ENCODE measurements around the gene KCNMA1.

KCNMA1 gene

DNA sequence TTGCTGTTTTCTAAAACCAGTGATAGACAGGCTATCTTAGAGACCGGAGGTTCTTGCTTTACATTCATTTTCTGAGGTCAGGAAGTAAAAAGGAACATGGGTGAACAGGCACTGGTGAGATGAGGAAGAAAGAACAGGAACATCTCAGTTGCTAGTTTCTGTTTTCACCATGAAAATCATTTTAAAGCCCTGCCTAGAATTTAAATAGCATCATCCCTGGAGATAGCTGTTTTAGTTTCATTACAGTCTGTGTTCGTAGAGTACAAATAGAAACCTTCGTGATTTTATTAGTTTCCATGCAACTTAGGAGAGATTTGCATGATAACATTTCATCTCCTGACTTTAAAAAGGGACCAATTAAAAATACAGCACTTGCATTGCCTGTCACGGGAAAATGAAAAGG lies 14.7 kb downstream of the KCNMA1 start:
- TF ChIP-seq SUZ12 (IDR thresholded peaks at IDR 0.05; ENCODE audit: extremely low read depth, insufficient read depth, insufficient read length) = no peak
- no peak for TF ChIP-seq ZNF274 (IDR thresholded peaks at IDR 0.05; ENCODE audit: low read depth, low read length)
- no peak for TF ChIP-seq YY1 (IDR thresholded peaks at IDR 0.05; ENCODE audit: insufficient read depth, insufficient read length)
- no peaks in the 10 kb centered on the region for H3K9me3 ChIP-seq (ENCODE audit: insufficient read depth, low read length)
- no peak overlapping the region for H3K4me3 ChIP-seq (ENCODE audit: insufficient read length, low read depth)
- H3K9ac ChIP-seq (ENCODE audit: insufficient read length, low read depth) = no peak overlapping the region
- no peak for DNase-seq (ENCODE audit: low read depth, low spot score)
- H3K4me1 ChIP-seq (ENCODE audit: insufficient read depth, insufficient read length) = no peaks in the 10 kb centered on the region
- H3K27me3 ChIP-seq (ENCODE audit: insufficient read depth, insufficient read length) = no peaks in the 10 kb centered on the region
- no peaks in the 10 kb centered on the region for H3K36me3 ChIP-seq (ENCODE audit: insufficient read depth, insufficient read length, low read length)

DNA sequence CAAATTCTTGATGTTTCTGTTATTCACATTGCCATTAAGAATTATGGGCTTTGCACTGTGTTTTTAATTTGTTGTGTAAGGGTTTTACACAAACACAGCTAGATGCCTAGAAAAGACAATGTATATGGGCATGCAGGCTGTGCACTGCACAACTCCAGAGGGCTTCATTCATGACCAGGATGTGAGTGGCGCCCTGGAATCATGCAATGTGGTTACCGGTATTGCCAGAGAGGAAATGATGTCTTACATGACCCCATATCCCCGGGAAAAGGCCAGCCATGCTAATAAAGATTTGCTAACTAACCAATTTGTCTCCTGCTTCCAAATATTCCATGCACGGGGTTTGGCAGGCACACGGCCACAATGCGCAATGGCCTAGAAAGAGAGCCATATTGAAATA lies 16.9 kb downstream of the KCNMA1 start:
- no peak overlapping the region for H3K4me3 ChIP-seq (ENCODE audit: insufficient read length, low read depth)
- no peak overlapping the region for H3K9ac ChIP-seq (ENCODE audit: insufficient read length, low read depth)
- no peaks in the 10 kb centered on the region for H3K9me3 ChIP-seq (ENCODE audit: insufficient read depth, low read length)
- H3K4me1 ChIP-seq (ENCODE audit: insufficient read depth, insufficient read length) = no peaks in the 10 kb centered on the region
- DNase-seq (ENCODE audit: low read depth, low spot score) = no peak
- no peaks in the 10 kb centered on the region for H3K36me3 ChIP-seq (ENCODE audit: insufficient read depth, insufficient read length, low read length)
- H3K27me3 ChIP-seq (ENCODE audit: insufficient read depth, insufficient read length) = no peaks in the 10 kb centered on the region
- TF ChIP-seq YY1 (IDR thresholded peaks at IDR 0.05; ENCODE audit: insufficient read depth, insufficient read length) (no peak), SUZ12 (IDR thresholded peaks at IDR 0.05; ENCODE audit: extremely low read depth, insufficient read depth, insufficient read length) (no peak), ZNF274 (IDR thresholded peaks at IDR 0.05; ENCODE audit: low read depth, low read length) (no peak)

DNA sequence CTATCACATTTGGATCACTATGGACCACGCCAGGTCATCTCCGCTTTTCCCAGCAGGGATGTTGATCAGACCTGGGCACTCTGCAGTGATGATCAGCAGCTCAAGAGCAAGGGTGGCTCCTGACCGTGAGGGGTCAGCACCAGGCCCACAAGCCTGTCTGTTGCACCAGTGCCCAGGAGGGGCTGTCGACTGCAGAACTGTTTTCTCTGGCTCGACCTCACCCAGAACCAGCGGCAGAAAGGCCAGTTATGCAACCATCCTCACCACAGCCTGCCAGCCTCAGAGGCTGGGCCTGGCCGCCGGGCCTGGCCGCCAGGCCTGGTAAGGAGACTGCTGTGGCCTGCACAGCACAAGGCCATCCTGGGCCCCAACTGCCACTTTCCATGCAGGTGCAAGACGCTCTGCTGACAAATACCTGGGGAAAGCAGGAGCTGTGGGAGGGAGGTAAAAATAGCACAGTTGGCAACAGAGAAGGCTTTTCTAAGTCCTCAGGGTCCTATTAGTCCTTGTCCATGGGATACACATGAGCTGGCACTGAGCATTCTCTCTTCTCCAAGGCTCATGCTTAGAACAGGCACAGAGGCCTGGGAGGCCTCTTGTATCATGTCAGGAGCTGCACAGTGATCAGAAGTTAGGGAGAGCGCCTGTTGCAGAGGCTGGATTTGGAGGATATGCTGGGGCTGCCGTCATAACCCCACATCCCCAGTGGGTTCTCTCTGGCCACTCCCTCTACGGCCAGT lies 17.5 kb downstream of the KCNMA1 start:
- Histone ChIP-seq H3K36me3 (ENCODE audit: insufficient read depth, insufficient read length, low read length) (no peaks in the 10 kb centered on the region), H3K4me3 (ENCODE audit: insufficient read length, low read depth) (no peak overlapping the region), H3K4me1 (ENCODE audit: insufficient read depth, insufficient read length) (peaks cover 3% of the 10 kb centered on the region), H3K27me3 (ENCODE audit: insufficient read depth, insufficient read length) (no peaks in the 10 kb centered on the region), H3K9me3 (ENCODE audit: insufficient read depth, low read length) (no peaks in the 10 kb centered on the region), H3K9ac (ENCODE audit: insufficient read length, low read depth) (no peak overlapping the region)
- no peak for DNase-seq (ENCODE audit: low read depth, low spot score)
- TF ChIP-seq YY1 (IDR thresholded peaks at IDR 0.05; ENCODE audit: insufficient read depth, insufficient read length) (no peak), SUZ12 (IDR thresholded peaks at IDR 0.05; ENCODE audit: extremely low read depth, insufficient read depth, insufficient read length) (no peak)

DNA sequence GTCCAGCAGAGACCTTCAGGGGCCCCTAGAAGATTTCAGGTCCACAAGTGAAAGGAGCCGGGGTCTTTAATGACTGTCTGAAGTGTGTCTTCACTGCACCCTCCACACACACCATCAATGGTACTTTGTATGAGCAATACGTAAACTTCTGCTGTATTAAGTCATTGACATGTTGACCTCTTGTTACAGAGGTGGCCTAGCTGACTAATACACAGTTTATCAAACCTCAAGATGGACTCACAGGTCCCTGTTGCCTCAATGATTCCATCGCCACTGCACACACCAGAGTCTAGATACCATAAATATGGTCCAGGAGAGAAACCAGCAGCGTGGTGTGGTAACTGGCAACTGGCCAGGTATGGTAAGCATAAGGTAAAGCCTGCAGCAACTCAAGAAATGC lies 19.5 kb downstream of the KCNMA1 start:
- TF ChIP-seq YY1 (IDR thresholded peaks at IDR 0.05; ENCODE audit: insufficient read depth, insufficient read length) (no peak), SUZ12 (IDR thresholded peaks at IDR 0.05; ENCODE audit: extremely low read depth, insufficient read depth, insufficient read length) (no peak), ZNF274 (IDR thresholded peaks at IDR 0.05; ENCODE audit: low read depth, low read length) (no peak)
- H3K4me3 ChIP-seq (ENCODE audit: insufficient read length, low read depth) = no peak overlapping the region
- no peak for DNase-seq (ENCODE audit: low read depth, low spot score)

DNA sequence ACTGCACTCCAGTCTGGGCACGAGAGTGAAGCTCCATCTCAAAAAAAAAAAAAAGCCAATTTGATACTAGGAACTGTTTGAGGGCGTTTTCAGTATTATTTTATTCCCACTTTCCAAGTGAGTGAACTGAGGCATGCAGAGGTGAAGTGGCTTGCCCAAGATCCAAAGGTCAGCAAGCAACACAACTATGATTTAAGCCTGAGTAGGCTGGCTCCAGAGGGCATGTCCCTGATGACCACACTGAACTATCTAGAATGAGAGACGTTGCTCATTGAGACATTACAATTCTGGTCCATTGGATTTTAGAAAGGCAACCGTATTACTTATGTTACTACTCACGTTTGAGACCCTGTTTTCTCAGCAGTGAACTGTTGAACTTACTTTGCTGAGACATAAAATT lies 20.8 kb downstream of the KCNMA1 start:
- DNase-seq (ENCODE audit: low read depth, low spot score) = no peak
- Histone ChIP-seq H3K36me3 (ENCODE audit: insufficient read depth, insufficient read length, low read length) (no peaks in the 10 kb centered on the region), H3K4me3 (ENCODE audit: insufficient read length, low read depth) (no peak overlapping the region), H3K4me1 (ENCODE audit: insufficient read depth, insufficient read length) (peaks cover 3% of the 10 kb centered on the region), H3K9me3 (ENCODE audit: insufficient read depth, low read length) (no peaks in the 10 kb centered on the region), H3K27me3 (ENCODE audit: insufficient read depth, insufficient read length) (no peaks in the 10 kb centered on the region), H3K9ac (ENCODE audit: insufficient read length, low read depth) (no peak overlapping the region)
- TF ChIP-seq YY1 (IDR thresholded peaks at IDR 0.05; ENCODE audit: insufficient read depth, insufficient read length) (no peak), SUZ12 (IDR thresholded peaks at IDR 0.05; ENCODE audit: extremely low read depth, insufficient read depth, insufficient read length) (no peak), ZNF274 (IDR thresholded peaks at IDR 0.05; ENCODE audit: low read depth, low read length) (no peak)

More for the DNA sequence above, 19.5 kb downstream of the KCNMA1 start:
- H3K36me3 ChIP-seq (ENCODE audit: insufficient read depth, insufficient read length, low read length) = no peaks in the 10 kb centered on the region
- H3K9me3 ChIP-seq (ENCODE audit: insufficient read depth, low read length) = no peaks in the 10 kb centered on the region
- peaks cover 3% of the 10 kb centered on the region for H3K4me1 ChIP-seq (ENCODE audit: insufficient read depth, insufficient read length)
- no peak overlapping the region for H3K9ac ChIP-seq (ENCODE audit: insufficient read length, low read depth)
- no peaks in the 10 kb centered on the region for H3K27me3 ChIP-seq (ENCODE audit: insufficient read depth, insufficient read length)

DNA sequence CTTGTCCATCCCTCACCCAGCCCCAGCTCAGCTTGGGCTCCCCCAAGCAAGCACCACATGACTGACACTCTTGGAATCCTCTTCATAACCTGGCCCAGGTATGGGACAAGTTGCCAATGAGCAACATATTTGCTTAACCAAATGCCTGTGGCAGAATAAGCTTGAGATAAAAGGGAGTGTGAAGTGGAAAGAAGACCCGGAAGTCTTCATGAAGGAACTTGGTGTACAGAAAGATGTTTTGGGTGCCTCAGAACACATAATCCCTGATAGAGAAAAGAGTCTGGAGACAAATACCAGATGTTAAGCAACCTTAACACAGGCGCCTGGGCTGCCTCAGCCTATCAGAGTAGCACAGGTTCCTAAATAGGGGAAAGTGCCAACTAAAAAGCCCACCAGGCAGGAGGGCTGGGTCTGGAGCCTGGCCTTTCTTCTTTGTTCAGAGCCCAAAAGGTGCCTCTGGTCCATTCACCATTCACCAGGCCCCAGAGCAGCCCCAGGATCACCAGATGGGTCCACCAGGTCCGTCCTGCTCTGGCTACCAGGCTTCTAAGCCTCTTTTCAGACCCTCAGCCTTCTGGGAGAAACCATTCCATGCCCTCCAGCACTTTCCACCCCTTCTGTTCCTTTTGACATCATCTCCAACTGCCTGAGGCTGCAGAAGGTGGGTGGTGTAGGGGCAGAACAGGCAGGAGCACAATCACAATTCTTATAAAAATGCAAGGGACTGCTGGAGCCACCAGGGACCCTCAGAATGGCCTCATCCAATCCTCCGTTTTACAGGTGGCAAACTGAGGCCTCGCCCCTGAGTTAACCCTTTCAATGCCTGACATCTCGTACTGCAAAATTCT lies 22.6 kb downstream of the KCNMA1 start:
- DNase-seq (ENCODE audit: low read depth, low spot score) = no peak
- Histone ChIP-seq H3K4me3 (ENCODE audit: insufficient read length, low read depth) (no peak overlapping the region), H3K9me3 (ENCODE audit: insufficient read depth, low read length) (no peaks in the 10 kb centered on the region), H3K4me1 (ENCODE audit: insufficient read depth, insufficient read length) (peaks cover 3% of the 10 kb centered on the region), H3K36me3 (ENCODE audit: insufficient read depth, insufficient read length, low read length) (no peaks in the 10 kb centered on the region), H3K27me3 (ENCODE audit: insufficient read depth, insufficient read length) (no peaks in the 10 kb centered on the region), H3K9ac (ENCODE audit: insufficient read length, low read depth) (no peak overlapping the region)
- TF ChIP-seq ZNF274 (IDR thresholded peaks at IDR 0.05; ENCODE audit: low read depth, low read length) (no peak), YY1 (IDR thresholded peaks at IDR 0.05; ENCODE audit: insufficient read depth, insufficient read length) (no peak), SUZ12 (IDR thresholded peaks at IDR 0.05; ENCODE audit: extremely low read depth, insufficient read depth, insufficient read length) (no peak)

DNA sequence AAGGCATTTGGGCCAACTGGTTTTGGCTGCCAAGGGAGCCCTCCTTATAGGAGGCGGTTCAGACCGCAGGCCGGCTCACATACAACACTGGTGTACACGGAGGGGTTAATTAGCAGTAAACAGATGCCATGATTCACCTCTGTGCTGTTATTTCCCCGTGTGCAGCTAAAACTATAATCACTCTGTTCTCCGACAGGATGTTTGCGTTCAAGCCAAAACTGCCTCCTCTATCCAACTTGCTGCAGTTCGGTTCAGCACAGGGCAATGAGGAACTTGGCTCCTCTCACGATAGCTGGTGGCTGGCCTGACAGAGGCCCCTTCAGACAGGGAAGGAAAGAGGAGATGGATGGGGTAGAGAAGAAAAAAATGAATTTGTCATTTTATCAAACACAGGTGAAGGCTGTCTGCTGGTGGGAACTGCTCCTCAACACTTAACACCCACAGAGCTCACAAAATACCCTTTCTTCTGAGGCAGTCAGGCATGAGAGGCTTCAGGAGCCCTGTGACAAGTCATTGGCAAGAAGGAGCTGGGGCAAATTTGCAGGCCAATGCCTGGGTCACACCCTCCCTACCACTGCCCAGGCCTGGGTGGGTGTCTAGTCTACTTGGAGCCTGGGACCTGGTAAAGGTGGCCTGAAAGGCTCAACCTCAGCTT lies 24.0 kb downstream of the KCNMA1 start:
- Histone ChIP-seq H3K4me1 (ENCODE audit: insufficient read depth, insufficient read length) (peaks cover 3% of the 10 kb centered on the region), H3K9me3 (ENCODE audit: insufficient read depth, low read length) (no peaks in the 10 kb centered on the region), H3K4me3 (ENCODE audit: insufficient read length, low read depth) (no peak overlapping the region), H3K9ac (ENCODE audit: insufficient read length, low read depth) (no peak overlapping the region), H3K27me3 (ENCODE audit: insufficient read depth, insufficient read length) (no peaks in the 10 kb centered on the region), H3K36me3 (ENCODE audit: insufficient read depth, insufficient read length, low read length) (no peaks in the 10 kb centered on the region)
- no peak for TF ChIP-seq SUZ12 (IDR thresholded peaks at IDR 0.05; ENCODE audit: extremely low read depth, insufficient read depth, insufficient read length)
- no peak for DNase-seq (ENCODE audit: low read depth, low spot score)

Data from NT2/D1 (cell line).